ENCODE results near the gene NR2C2. TPM values are rescaled to one million over a fixed set of nuclear protein-coding genes. Genes with fewer than 3 reads are reported as not detected.

Gene NR2C2
- total RNA-seq, 6 experiments from 2014 or later, result 10.8 to 18.6 (median 12.2) TPM

DNA sequence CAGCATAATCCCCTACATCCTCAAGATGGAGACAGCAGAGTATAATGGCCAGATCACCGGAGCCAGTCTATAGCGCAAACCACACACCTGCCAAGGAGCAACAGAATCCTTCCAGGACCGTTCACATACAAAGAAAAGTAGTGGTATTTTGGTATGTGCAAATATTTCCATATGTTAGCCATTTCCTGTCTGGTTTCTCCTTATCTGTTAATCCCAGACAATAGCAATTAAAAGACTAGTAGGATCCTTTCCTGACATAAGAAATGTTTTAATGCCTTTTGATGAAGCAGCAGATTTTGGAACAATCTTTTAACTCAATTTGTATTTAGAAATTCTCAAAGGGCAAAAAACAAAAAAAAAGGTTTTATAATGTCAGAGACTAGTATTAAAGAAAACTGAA is 95.6 kb downstream of the NR2C2 start:
- Histone ChIP-seq H3K4me3 (no peak overlapping the region), H3K36me3 (peaks cover 0 to 67% (median 48%) of the 10 kb centered on the region in 4 donors), H3K27ac (no peak overlapping the region), H3K27me3 (no peaks in the 10 kb centered on the region), H3K4me1 (peaks cover 0 to 5% (median 2%) of the 10 kb centered on the region in 4 donors), H3K9me3 (no peaks in the 10 kb centered on the region)
- 75% methylated on average over 3 of the region's 3 CpGs for WGBS (ENCODE audit: insufficient coverage, low coverage, low lambda C conversion rate, missing lambda C conversion rate)
- TF ChIP-seq, protein P1, sequence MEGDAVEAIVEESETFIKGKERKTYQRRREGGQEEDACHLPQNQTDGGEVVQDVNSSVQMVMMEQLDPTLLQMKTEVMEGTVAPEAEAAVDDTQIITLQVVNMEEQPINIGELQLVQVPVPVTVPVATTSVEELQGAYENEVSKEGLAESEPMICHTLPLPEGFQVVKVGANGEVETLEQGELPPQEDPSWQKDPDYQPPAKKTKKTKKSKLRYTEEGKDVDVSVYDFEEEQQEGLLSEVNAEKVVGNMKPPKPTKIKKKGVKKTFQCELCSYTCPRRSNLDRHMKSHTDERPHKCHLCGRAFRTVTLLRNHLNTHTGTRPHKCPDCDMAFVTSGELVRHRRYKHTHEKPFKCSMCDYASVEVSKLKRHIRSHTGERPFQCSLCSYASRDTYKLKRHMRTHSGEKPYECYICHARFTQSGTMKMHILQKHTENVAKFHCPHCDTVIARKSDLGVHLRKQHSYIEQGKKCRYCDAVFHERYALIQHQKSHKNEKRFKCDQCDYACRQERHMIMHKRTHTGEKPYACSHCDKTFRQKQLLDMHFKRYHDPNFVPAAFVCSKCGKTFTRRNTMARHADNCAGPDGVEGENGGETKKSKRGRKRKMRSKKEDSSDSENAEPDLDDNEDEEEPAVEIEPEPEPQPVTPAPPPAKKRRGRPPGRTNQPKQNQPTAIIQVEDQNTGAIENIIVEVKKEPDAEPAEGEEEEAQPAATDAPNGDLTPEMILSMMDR (IDR thresholded peaks at IDR 0.05), result no peak
- TF ChIP-seq POLR2A (IDR thresholded peaks at IDR 0.05), result no peak
- DNase-seq (no peak), ATAC-seq (no peak)
- intact Hi-C loops (cut with DNase I), result no loop called here

DNA sequence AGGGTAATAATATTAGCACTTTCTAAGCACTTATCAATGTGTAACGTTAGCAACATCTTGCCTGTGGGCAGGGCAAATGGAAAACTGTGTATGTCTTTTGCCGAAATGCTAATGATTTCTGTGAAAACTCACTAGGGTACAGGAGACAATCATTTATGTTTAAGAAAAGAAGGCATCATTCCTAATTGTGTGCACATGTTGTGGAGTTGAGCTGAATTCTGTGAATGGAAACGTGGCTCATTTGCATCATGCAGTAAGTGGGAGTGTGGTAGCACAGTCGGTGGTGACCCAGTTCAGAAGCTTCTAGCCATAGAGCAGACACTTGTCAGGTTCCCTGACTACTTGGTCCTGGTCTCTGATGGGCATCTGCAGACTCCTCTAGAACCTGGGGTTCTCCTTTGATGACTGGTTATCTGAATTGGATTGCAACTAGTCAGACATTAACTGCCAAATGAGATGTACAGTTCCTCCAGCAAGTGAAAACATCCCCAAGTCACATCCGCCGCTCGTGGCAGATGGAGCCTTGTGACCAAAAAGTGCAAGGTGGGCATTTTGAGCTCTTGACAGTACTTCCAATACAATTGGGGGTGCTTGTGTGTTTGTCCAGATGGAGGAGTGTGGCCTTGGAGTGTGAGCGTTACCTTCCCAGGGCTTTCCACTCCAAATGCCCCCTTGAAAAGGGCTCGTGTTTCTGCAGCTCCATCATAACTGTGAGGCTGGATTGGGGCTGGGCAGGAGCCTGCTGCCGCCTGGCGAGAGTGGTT is 96.2 kb downstream of the NR2C2 start:
- Histone ChIP-seq H3K9me3 (no peaks in the 10 kb centered on the region), H3K27me3 (no peaks in the 10 kb centered on the region), H3K27ac (no peak overlapping the region), H3K36me3 (peaks cover 0 to 68% (median 48%) of the 10 kb centered on the region in 4 donors), H3K4me1 (peaks cover 0 to 5% (median 2%) of the 10 kb centered on the region in 4 donors), H3K4me3 (no peak overlapping the region)
- TF ChIP-seq, protein P1 (IDR thresholded peaks at IDR 0.05), result no peak
- TF ChIP-seq POLR2A (IDR thresholded peaks at IDR 0.05), result no peak
- DNase-seq (no peak), ATAC-seq (no peak)
- intact Hi-C loops (cut with DNase I), result no loop called here
- WGBS (ENCODE audit: insufficient coverage, low coverage, low lambda C conversion rate, missing lambda C conversion rate), result 69% methylated on average over 8 of the region's 11 CpGs

DNA sequence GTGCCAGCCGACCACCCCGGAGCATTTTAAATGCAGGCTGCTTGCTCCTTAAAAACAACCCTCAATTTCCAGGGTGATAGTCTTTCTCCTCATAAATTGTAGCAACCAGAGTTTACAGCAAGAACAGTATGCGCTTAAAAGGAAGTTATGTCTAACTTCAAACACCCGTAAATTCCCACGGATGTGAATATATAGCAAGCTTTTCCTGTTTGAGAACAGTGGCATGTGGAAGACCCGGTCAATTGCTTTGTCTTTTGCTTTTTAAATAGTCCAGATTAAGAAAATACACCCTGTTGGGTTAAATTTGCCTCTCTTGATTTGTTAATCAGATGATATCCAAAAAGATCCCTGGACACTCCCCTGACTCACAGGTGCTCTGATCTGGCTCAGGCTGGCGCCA is 96.9 kb downstream of the NR2C2 start:
- intact Hi-C loops (cut with DNase I), result no loop called here
- ATAC-seq (no peak), DNase-seq (no peak)
- Histone ChIP-seq H3K27ac (no peak overlapping the region), H3K9me3 (no peaks in the 10 kb centered on the region), H3K27me3 (no peaks in the 10 kb centered on the region), H3K4me3 (no peak overlapping the region), H3K36me3 (peaks cover 0 to 75% (median 51%) of the 10 kb centered on the region in 4 donors), H3K4me1 (peaks cover 0 to 8% (median 2%) of the 10 kb centered on the region in 4 donors)
- WGBS (ENCODE audit: insufficient coverage, low coverage, low lambda C conversion rate, missing lambda C conversion rate), result 59% methylated on average over 5 of the region's 7 CpGs
- TF ChIP-seq, protein P1 (IDR thresholded peaks at IDR 0.05), result no peak
- no peak for TF ChIP-seq POLR2A (IDR thresholded peaks at IDR 0.05)

DNA sequence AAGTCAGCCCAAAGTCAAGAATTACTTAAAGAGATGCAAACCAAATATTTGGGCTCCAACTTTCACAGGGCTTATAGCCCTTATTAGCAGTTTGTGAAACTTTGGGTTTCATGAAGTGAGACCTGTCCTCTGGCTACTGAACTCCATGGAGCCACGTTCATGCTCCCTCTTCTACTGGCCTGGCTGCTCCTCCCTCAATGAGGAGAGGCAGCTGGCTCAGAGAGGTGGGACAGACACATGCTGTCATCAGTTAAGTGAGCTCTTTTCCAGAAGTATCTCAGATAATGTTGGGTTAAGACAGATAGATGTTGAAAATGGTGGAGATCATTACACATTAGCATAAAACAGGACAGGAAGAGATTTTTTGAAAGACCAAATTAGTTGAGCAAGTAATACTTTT is 98.3 kb downstream of the NR2C2 start:
- no peak for ATAC-seq

More for the DNA sequence above, 98.3 kb downstream of the NR2C2 start:
- Histone ChIP-seq H3K36me3 (peaks cover 0 to 82% (median 53%) of the 10 kb centered on the region in 4 donors), H3K27ac (no peak overlapping the region), H3K4me1 (peaks cover 0 to 12% (median 0%) of the 10 kb centered on the region in 4 donors), H3K9me3 (no peaks in the 10 kb centered on the region), H3K27me3 (no peaks in the 10 kb centered on the region), H3K4me3 (no peak overlapping the region)
- no peak for DNase-seq
- TF ChIP-seq, protein P1 (IDR thresholded peaks at IDR 0.05), result no peak
- TF ChIP-seq POLR2A (IDR thresholded peaks at IDR 0.05), result no peak
- intact Hi-C loops (cut with DNase I), result no loop called here
- WGBS (ENCODE audit: insufficient coverage, low coverage, low lambda C conversion rate, missing lambda C conversion rate), result 86% methylated on average over 1 of the region's 1 CpG
